Activated gamma-delta T cell treated with Interleukin-2 at 50 U/mL for 16 hours (primary cell): Measurements from ENCODE around the gene ANK3.

Experiments
- DNase-seq: peaks from one replicate; pipeline ENCODE4 v3.0.0-alpha.2; 2020

Gene ANK3

GRCh38 chr10:60130130-60130579 is 259.5 kb downstream of the ANK3 start:
- DNase-seq = no peak

- no peak for DNase-seq
Observed at GRCh38 chr10:60125895-60126294, 263.8 kb downstream of the ANK3 start.

- no peak for DNase-seq
Observed at GRCh38 chr10:60124536-60124935, 265.1 kb downstream of the ANK3 start.

GRCh38 chr10:60123668-60124067 is 266.0 kb downstream of the ANK3 start:
- DNase-seq = no peak

GRCh38 chr10:60123172-60123571 is 266.5 kb downstream of the ANK3 start:
- no peak for DNase-seq

- DNase-seq = no peak
Observed at GRCh38 chr10:60122190-60122589, 267.5 kb downstream of the ANK3 start.

- DNase-seq = no peak
Observed at GRCh38 chr10:60114765-60115586, 274.7 kb downstream of the ANK3 start.

GRCh38 chr10:60110739-60111138 is 278.9 kb downstream of the ANK3 start:
- no peak for DNase-seq

- DNase-seq = no peak
Observed at GRCh38 chr10:60107308-60107976, 282.2 kb downstream of the ANK3 start.

- no peak for DNase-seq
Observed at GRCh38 chr10:60105295-60105695, 284.4 kb downstream of the ANK3 start.

GRCh38 chr10:60101821-60102220 is 287.9 kb downstream of the ANK3 start:
- no peak for DNase-seq

GRCh38 chr10:60099998-60100747 is 289.5 kb downstream of the ANK3 start:
- DNase-seq = no peak

- no peak for DNase-seq
Observed at GRCh38 chr10:60098677-60099601, 290.7 kb downstream of the ANK3 start.

GRCh38 chr10:60096761-60097513 is 292.7 kb downstream of the ANK3 start:
- DNase-seq = no peak

- no peak for DNase-seq
Observed at GRCh38 chr10:60093317-60093716, 296.4 kb downstream of the ANK3 start.

GRCh38 chr10:60086862-60087261 is 302.8 kb downstream of the ANK3 start:
- DNase-seq = no peak

- DNase-seq = no peak
Observed at GRCh38 chr10:60086421-60086820, 303.3 kb downstream of the ANK3 start.

GRCh38 chr10:60082744-60083344 is 306.8 kb downstream of the ANK3 start:
- DNase-seq = no peak

- no peak for DNase-seq
Observed at GRCh38 chr10:60082341-60082740, 307.3 kb downstream of the ANK3 start.

- DNase-seq = no peak
Observed at GRCh38 chr10:60073781-60074656, 315.7 kb downstream of the ANK3 start.
